NCI-H2081 (cell line): ENCODE measurements around the gene TMEM132D.

ENCODE experiments used
- DNase-seq, 2 experiments: peaks; one replicate each; lab custom pipeline; 2025; lab: John Stamatoyannopoulos, UW

The TMEM132D gene

DNA sequence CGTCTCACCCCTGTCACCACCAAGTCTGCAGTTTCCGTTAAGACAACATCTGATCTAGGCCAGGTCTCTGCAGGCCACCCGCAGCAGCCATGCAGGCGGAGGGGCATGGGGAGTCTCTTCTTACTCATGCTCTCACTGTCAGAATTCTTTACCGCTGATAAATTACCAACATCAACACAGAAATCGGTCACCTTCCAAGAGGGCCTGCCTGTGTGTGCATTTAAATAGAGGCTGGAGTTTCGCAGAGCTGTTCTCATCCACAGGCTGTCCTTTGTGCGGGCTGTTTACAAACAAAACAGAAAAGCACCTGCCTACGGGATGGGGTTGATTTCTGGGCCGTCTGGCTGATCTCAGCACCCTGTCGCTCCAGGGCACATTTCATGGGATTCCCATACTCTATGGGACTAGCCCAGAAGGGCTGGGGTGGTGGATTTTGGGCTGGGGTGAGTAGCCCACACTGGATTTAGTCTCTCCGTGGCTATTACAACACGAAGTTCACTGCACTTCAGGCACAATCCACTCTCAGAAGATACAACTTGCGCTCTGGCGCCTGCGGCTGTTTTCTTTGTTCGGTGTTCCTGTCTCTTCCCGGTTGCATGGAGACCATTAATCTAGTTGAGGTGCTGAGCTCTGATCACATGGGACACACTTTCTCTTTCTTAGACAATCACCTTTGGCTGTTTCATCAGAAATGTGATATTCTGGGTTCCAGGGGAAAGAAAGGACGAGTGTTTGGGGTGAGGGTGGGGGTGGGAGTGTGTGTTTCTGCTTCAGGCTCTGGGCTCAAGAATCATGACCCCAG lies 719.5 kb downstream of the TMEM132D start:
- no peak for DNase-seq

GRCh38 chr12:129179941-129180553 lies 723.8 kb downstream of the TMEM132D start:
- no peak for DNase-seq

DNA sequence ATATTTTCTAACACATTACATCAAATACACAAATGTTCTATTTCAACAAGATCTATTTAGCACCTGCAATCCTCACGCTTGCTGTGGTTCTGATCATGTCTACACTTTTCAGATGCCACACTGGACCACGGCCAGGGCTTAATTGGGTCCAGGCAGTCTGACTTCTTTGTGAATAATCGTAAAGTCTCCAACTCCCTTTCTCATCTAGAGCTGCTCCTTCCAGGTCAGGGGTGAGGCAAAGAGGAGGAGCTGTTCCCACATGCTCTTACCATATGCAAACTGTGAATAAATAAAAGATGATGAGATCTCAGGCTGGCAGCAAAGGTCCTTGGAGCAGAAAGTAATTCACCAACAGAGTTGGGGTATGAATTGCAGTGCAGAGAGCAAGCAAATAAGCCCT lies 733.9 kb downstream of the TMEM132D start:
- DNase-seq, result no peak

DNA sequence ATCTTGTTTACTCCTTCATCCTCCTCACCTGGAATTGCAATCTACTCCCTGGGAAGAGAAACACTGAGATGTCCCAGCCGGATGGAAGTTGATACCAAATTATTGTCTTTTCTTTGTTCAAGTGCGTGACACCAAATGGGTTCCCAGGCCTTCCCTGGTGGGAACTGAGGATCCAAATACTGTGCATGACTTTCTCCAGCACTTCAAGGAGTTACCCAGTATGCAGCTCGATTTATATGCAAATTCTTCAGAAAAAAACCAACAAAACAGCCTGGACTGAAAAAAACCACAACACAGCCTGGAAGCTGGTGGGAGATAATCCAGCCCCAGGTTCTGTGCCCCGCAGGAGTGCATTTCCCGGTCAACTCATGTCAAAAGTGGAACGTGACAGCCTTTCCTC lies 740.0 kb downstream of the TMEM132D start:
- DNase-seq, result no peak

DNA sequence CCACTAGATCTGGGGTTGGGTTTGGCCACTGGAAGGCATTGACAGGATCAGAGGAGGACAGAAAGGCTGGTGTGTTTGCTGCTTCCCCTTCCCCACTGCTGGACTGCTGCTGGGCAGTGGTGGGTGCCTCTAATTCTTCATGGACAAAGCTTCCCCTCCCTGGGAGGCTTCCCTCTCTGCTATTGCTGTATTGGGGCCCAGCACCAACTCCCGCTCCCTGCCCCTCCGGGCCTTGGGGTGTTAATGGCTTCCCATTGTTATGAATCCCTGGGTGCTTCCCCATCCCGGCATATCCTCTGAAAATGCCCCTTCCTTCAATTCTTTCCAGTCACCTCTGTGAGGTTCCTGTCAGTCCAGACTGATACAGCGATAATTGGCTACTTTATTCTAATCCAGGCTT lies 740.4 kb downstream of the TMEM132D start:
- no peak for DNase-seq

DNA sequence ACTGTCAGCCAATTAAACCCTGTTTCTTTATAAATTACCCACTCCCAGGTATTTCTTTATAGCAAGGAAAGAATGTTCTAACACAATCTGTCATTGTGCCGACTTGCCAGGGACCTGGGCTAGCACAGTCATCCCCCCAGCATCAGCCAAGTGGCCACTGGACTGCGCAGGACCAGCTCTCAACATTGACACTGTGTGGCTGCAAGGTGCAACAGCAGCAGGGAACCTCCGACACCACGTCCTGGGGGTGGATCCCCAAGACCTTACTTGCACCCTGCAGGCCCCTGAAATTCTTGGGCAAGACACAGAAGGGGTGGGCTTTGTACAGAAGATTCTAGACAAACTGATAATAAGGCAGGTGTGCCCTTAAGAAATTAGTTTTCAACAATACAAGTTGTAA lies 741.0 kb downstream of the TMEM132D start:
- no peak for DNase-seq

- no peak for DNase-seq
These were observed 742.3 kb downstream of the TMEM132D start for GRCh38 chr12:129161511-129161910.

DNA sequence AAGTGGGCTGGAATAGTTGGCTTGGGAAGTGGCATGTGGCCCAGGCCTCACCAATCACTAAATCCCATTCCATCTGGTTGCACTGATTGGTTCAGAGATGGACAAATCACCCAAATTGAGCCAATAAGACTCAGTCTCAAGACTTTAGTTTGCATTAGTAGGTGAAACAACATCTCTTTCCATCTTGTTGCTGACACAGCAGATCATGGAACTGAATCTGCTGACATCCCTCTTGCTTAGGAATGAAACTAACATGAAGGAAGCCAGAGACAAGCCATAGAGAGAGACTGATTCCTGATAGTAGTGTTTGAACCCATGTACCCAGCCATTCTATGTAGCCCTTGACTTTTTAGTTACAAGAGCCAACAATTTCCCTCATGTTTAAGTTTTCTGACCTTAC lies 743.5 kb downstream of the TMEM132D start:
- DNase-seq, result no peak

- no peak for DNase-seq
These were observed 751.3 kb downstream of the TMEM132D start for GRCh38 chr12:129152351-129153104.

- DNase-seq, result no peak
These were observed 753.1 kb downstream of the TMEM132D start for GRCh38 chr12:129150721-129151120.

DNA sequence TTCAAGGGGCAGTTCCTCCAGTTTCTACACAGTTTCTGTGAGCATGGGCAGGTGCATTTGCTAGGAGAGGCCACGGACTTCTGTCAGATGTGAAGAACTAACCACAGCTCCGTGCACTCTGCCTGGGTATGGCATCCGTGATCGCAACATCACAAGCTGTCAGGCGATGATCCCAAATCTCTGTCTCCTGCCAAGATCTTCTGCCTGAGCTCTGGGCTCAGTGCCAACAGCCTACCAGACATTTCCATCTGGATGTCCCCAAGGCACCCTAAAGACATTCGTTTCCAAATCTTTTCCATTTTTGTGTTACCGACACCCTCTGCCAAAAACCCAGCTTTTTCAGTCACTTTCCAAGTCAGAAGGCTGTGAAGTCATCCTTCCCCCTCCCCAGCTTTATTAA lies 758.4 kb downstream of the TMEM132D start:
- no peak for DNase-seq

DNA sequence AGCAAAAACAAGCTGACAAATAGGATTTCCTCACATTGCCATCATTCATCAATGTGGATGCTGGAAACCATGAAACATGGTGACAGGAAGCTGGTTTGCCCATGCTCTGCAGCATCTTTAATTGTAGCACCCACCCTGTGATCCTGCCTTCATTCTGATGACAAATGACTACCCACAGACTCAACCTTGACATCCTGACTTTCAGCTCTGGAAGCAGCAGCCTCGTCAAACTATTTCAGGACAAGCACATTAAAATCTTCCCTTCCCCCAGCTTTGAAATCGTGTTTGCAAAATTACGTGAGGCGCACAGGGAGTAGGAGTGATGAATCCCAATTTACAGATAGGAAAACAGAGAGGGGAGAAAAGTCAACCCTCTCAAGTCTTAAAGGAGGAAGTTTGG lies 765.0 kb downstream of the TMEM132D start:
- DNase-seq, result no peak

GRCh38 chr12:129136694-129137325 lies 767.0 kb downstream of the TMEM132D start:
- DNase-seq, result no peak

- no peak for DNase-seq
These were observed 776.1 kb downstream of the TMEM132D start for GRCh38 chr12:129127771-129128170.

GRCh38 chr12:129127211-129127610 lies 776.6 kb downstream of the TMEM132D start:
- DNase-seq, result peak; percentile 46 to 81

DNA sequence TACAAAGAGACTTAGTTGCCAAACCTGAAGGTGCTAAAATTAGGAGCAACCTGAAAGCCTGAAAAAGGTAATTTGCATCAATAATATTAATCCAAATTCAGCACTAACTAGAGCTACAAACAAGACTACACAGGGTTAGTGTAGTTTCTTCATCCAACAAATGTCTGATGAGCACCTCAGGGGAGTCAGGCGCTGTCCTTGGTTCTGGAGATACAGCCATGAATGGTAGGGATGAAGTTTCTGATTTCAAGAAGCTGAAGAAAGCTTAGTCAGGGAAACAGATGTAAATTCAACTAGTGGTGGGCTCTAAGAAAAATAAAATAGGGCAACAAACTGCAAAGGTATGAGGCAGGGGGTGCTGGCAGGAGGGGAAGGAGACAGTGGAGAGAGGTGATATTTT lies 784.3 kb downstream of the TMEM132D start:
- DNase-seq, result no peak

DNA sequence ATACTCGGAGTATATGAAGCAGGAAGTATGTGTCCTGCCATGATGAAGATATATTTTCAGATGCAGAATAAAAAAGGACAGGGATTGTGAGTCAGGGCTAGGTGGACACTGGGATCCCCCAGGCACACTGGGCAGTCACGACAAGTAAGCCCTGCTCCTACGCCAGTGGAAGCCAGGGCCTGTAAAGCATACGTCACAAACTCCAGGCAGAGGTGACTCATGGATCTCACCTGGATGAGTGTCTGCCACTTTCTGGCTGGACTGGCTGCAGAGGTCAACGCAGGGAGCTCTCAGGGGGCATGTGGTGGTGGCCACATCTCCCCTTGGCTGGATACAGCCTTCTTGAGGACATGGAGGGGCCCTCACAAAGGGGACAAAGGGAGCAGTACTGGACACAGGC lies 788.3 kb downstream of the TMEM132D start:
- DNase-seq, result no peak

DNA sequence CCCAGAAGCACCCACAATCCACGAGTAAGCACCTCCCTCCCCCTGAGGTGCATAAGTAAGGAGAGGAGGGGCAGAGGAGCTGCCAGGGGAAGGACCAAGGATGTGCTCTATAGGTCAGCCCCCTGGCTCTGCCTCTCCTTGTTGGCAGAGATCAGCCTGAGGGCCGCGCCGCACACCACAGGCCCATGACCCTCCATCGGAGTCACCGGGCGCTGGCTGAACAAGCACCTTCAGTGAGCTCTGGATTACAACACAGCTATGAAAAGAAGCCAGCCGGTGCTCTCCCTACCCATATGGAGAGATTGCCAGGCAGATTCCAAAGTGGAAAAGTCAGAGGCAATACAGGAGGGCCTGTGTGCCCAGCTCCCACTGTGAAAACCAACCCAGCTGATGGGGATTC lies 793.2 kb downstream of the TMEM132D start:
- no peak for DNase-seq

- DNase-seq, result no peak
These were observed 794.4 kb downstream of the TMEM132D start for GRCh38 chr12:129109174-129110001.

GRCh38 chr12:129106772-129107171 lies 797.1 kb downstream of the TMEM132D start:
- DNase-seq, result no peak

GRCh38 chr12:129103231-129103630 lies 800.6 kb downstream of the TMEM132D start:
- no peak for DNase-seq

DNA sequence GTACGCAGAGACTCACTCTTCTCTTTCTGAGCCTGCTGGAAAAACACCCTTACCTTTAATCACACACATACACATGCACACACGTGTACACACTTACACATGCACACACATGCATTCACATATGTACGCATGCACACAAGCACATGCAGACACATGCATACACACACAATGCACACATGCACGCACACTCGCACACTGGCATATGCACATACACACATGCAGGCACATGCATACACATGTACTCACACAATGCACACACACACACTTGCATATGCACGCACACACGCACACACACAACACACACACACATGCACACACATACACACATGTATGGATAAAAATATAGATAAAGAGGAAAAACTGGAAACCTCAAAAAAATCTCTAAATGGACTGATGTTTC lies 801.6 kb downstream of the TMEM132D start:
- DNase-seq, result no peak
